Renal cortex interstitium (tissue), 15 donors: ENCODE data around the gene LRRC55. TPM values are rescaled to one million over a fixed set of nuclear protein-coding genes. Genes with fewer than 3 reads are reported as not detected.
A peak's percentile ranks its signal among the peaks of the same experiment; 100 is the strongest.

Experiments
- DNase-seq, 11 donors: peaks; one replicate each; pipeline ENCODE4 v3.0.0-alpha.2; 2013; ENCODE audit warnings: low read depth in 9 of 11, low spot score in 4 of 11; ENCODE audit errors: extremely low read depth in 1 of 11
- long read RNA-seq, 16 experiments: transcript quantifications; one replicate each; lab custom pipeline, GENCODE V29; 2026
- polyA plus RNA-seq, 3 donors: library from polyadenylated mRNA; unstranded; fragments of 120-200 nt; gene quantifications; one replicate each; pipeline ENCODE4 v1.2.1, GENCODE V29; 2013; ENCODE audit not compliant: insufficient read length in 3 of 3

The LRRC55 gene, protein sequence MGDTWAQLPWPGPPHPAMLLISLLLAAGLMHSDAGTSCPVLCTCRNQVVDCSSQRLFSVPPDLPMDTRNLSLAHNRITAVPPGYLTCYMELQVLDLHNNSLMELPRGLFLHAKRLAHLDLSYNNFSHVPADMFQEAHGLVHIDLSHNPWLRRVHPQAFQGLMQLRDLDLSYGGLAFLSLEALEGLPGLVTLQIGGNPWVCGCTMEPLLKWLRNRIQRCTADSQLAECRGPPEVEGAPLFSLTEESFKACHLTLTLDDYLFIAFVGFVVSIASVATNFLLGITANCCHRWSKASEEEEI
- polyA plus RNA-seq, result 1 to 10 TPM; 2.7 to 4.6 (median 3.0) TPM
- long read RNA-seq, donor 1, full-length matches to known transcripts, result 1 of 1 reads
- long read RNA-seq, donor 1, partial matches to known transcripts, result 0 of 1 reads
- long read RNA-seq, donor 1, other reads (novel, unspliced or antisense), result 0 of 1 reads
- long read RNA-seq, donor 2, result 0 reads
- long read RNA-seq, donor 3, result 0 reads
- long read RNA-seq, donor 4, result 0 reads
- long read RNA-seq, donor 5, result 0 reads
- long read RNA-seq, donor 6, result 0 reads
- long read RNA-seq, donor 7, full-length matches to known transcripts, result 1 of 1 reads
- long read RNA-seq, donor 7, partial matches to known transcripts, result 0 of 1 reads
- long read RNA-seq, donor 7, other reads (novel, unspliced or antisense), result 0 of 1 reads
- long read RNA-seq, donor 8, result 0 reads
- long read RNA-seq, donor 9, full-length matches to known transcripts, result 3 of 3 reads
- long read RNA-seq, donor 9, partial matches to known transcripts, result 0 of 3 reads
- long read RNA-seq, donor 9, other reads (novel, unspliced or antisense), result 0 of 3 reads
- long read RNA-seq, donor 10, full-length matches to known transcripts, result 2 of 2 reads
- long read RNA-seq, donor 10, partial matches to known transcripts, result 0 of 2 reads
- long read RNA-seq, donor 10, other reads (novel, unspliced or antisense), result 0 of 2 reads
- long read RNA-seq, donor 11, full-length matches to known transcripts, result 4 of 4 reads
- long read RNA-seq, donor 11, partial matches to known transcripts, result 0 of 4 reads
- long read RNA-seq, donor 11, other reads (novel, unspliced or antisense), result 0 of 4 reads
- long read RNA-seq, donor 12, result 0 reads
- long read RNA-seq, donor 13, result 0 reads
- long read RNA-seq, donor 14, full-length matches to known transcripts, result 1 of 1 reads
- long read RNA-seq, donor 14, partial matches to known transcripts, result 0 of 1 reads
- long read RNA-seq, donor 14, other reads (novel, unspliced or antisense), result 0 of 1 reads
- long read RNA-seq, donor 15, result 0 reads
- long read RNA-seq, donor 16, full-length matches to known transcripts, result 2 of 2 reads
- long read RNA-seq, donor 16, partial matches to known transcripts, result 0 of 2 reads
- long read RNA-seq, donor 16, other reads (novel, unspliced or antisense), result 0 of 2 reads

DNA sequence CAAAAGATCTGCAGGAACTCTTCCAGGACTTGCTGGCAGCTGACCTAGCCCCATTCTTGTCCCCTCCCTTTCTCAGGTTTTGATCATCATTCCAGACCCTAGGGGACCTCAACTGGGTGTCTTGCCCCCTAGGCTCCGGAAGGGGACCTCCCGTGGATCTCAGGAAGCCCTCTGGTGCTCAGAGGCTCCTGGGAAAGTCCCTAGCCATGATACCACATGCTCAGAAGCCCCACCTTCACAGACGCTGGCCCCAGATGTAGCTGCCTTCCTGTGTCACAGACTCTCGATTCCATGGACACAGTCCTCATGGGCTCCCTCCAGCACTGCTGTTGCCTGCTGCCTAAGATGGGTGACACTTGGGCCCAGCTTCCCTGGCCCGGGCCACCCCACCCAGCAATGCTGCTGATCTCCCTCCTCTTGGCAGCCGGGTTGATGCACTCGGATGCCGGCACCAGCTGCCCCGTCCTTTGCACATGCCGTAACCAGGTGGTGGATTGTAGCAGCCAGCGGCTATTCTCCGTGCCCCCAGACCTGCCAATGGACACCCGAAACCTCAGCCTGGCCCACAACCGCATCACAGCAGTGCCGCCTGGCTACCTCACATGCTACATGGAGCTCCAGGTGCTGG lies at the start of gene LRRC55:
LRRC55 (plus strand) TSS at position 276 of the 628 bp plus-strand sequence; CDS start at position 346, 70 bp downstream.
- DNase-seq, result no peak

GRCh38 chr11:57133366-57134038 lies 48.3 kb upstream of the LRRC55 start:
- DNase-seq, result no peak

DNA sequence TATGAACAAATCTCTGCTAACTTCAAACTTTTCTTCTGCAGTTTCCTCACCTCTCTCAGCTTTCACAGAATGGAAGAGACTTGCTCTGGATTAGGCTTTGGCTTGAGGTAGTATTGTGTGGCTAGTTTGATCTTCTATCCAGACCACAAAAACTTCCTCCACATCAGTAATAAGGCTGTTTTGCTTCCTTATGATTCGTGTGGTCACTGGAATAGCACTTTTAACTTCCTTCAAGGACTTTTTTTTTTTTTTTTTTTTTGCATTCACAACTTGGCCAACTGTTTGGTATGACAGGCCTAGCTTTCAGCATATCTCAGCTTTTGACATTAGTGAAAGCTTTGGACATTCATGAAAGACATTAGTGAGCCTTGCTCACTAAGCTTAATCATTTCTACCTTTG lies 47.5 kb upstream of the LRRC55 start:
- no peak for DNase-seq

DNA sequence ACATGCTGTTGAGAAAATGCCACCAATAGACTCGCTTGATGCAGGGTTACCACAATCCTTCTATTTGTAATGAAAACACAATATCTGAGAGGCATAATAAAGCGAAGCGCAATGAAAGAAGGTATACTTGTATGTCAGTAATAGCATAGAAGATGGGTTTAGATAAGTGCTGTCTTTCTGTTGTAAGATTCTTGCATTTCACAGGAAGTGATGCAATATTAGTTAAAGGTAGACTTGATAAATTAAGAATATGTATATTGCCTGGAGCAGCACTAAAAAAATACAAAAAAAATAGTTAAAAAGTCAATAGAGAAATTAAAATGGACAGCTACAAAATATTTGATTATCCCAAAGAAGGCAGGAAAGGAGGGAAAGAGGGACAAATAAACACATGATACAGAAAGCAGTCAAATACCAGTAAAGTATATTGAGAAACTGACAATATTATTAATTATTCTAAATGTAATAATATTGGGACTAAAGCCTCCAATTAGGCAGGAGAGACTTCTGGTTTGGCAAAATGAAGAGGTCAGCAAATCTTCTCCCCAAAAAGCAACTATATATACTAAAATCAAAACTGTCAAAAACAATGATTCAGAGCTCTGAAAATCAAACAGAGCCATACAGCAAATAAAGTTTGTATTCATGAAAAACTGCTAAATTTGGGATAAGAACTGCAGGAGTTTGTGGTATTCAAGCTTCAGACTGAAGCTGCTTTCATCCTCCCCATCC lies 46.6 kb upstream of the LRRC55 start:
- no peak for DNase-seq

DNA sequence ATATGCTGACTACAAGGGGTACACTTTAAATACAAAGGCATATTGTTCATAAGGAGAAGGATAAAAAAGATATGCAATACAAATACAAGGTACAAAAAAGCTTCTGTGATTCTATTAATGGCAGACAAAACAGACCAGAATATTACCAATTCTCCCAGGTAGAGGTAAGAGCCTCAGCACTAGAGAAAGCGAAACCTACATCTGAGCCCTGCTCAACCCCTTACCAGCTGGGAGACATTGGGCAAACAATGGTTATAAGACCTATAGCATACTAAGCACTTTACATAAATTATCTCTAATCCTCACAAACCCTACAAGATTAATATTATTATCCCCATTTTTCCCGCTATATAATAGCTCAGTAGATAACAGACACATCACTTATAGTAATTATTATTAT lies 41.2 kb upstream of the LRRC55 start:
- DNase-seq, result no peak

- DNase-seq, result no peak
Observed at GRCh38 chr11:57143459-57143858, 38.3 kb upstream of the LRRC55 start.

- DNase-seq, result no peak
Observed at GRCh38 chr11:57144075-57144474, 37.7 kb upstream of the LRRC55 start.

GRCh38 chr11:57144531-57145320 lies 37.0 kb upstream of the LRRC55 start:
- DNase-seq, result peak in 1 of 11 donors; percentile 17

- DNase-seq, result no peak
Observed at GRCh38 chr11:57146301-57146700, 35.5 kb upstream of the LRRC55 start.

GRCh38 chr11:57148621-57149020 lies 33.1 kb upstream of the LRRC55 start:
- DNase-seq, result no peak

- no peak for DNase-seq
Observed at GRCh38 chr11:57150454-57150917, 31.3 kb upstream of the LRRC55 start.

DNA sequence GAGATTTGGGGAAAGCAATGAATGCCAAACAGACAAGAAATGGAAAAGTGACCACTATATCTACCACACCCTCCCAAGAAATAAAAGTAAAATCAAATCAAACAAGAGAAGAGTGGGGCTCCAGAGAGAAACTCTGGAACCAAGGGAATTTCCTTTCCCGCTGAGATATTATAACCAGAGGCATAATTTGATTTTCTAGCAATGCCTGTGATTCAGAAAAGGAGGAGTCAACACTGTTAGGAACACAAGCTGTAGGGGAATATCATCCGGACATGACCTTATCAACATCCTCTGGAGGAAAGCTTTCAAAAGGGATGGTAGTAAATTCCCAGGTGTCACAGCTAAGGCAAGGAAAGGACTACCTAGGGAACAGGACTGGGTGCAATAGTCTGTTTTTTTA lies 29.6 kb upstream of the LRRC55 start:
- no peak for DNase-seq

GRCh38 chr11:57153448-57153847 lies 28.3 kb upstream of the LRRC55 start:
- DNase-seq, result no peak

DNA sequence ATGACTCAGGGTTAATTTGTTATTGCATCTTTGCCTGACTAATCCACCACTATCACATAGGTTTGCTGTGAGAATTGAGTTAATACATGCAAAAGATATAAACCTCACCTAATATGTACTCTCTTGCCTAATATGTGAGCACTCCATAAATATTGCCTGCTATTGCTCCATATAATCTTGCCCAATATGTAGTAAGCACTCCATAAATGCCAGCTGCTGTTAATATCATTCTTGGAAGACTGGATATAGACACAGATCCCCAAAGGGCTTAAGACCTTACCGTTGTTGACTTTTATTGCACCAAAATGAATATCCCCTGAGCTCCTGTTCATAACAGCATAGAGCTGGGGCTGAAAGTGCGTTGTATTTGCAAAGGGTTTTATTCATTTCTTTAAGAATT lies 27.0 kb upstream of the LRRC55 start:
- no peak for DNase-seq

- DNase-seq, result no peak
Observed at GRCh38 chr11:57155400-57155799, 26.4 kb upstream of the LRRC55 start.

DNA sequence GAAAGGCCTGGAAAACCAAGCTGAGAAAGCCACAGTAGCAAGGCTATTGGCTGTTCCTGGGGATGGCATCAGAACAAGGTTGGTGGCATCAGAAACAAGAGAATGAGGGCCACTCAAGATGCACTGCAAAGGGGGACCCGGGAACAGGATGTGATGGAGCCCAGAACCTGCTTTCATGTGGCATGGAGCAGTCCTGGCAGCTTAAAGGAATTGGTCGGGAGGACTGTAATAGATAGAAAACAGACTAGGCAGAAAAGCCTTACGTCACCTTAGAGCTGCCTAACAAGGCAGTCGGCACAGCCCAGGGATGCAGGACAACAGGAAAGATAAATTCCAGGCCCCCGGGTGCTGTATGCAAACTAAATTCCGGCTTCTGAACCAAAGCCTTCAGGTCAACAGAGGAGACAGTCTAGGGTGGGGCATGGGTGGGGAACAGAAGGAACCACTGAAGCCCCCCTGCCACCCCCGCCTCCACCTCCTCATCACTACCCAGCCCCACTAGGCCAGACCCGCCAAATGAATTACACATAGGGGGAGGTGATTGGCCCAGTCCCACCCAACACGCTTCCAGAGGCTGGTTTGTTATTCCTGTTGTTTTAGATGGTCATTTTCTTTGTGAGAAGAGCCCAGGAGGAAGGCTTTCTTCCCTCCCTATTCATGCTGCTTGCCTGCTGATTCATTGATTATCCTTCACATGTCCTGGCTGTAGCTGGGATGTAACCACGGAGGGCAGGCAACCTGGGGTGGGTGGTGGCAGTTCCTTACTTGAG lies 25.7 kb upstream of the LRRC55 start:
- DNase-seq, result no peak
